ENCODE measurements around the gene GPS1.

The GPS1 gene

GRCh38 chr17:82059272-82060000 is 7.7 kb downstream of the GPS1 start:
- no peak for DNase-seq (ENCODE audit: low read depth)

- no peak for DNase-seq (ENCODE audit: low read depth)
Observed at GRCh38 chr17:82060001-82060380, 8.3 kb downstream of the GPS1 start.

GRCh38 chr17:82060614-82061013 is 8.9 kb downstream of the GPS1 start:
- DNase-seq (ENCODE audit: low read depth) = no peak

- no peak for DNase-seq (ENCODE audit: low read depth)
Observed at GRCh38 chr17:82061047-82061925, 9.6 kb downstream of the GPS1 start.

- no peak for DNase-seq (ENCODE audit: low read depth)
Observed at GRCh38 chr17:82062076-82062983, 10.6 kb downstream of the GPS1 start.

GRCh38 chr17:82062984-82063368 is 11.3 kb downstream of the GPS1 start:
- no peak for DNase-seq (ENCODE audit: low read depth)

GRCh38 chr17:82063424-82064415 is 12.0 kb downstream of the GPS1 start:
- DNase-seq (ENCODE audit: low read depth) = no peak

GRCh38 chr17:82064433-82065192 is 12.9 kb downstream of the GPS1 start:
- DNase-seq (ENCODE audit: low read depth) = no peak

GRCh38 chr17:82065193-82065637 is 13.5 kb downstream of the GPS1 start:
- DNase-seq (ENCODE audit: low read depth) = no peak

- DNase-seq (ENCODE audit: low read depth) = no peak
Observed at GRCh38 chr17:82065638-82066303, 14.1 kb downstream of the GPS1 start, which contains the start of gene DUS1L. Gene DUS1L, minus strand, starts transcription at chr17:82065804. Its CDS starts 745 bp downstream, at chr17:82065059.

GRCh38 chr17:82070611-82071010 is 18.9 kb downstream of the GPS1 start:
- DNase-seq (ENCODE audit: low read depth) = no peak

- no peak for DNase-seq (ENCODE audit: low read depth)
Observed at GRCh38 chr17:82072827-82073226, 21.1 kb downstream of the GPS1 start.

- no peak for DNase-seq (ENCODE audit: low read depth)
Observed at GRCh38 chr17:82073446-82073845, 21.7 kb downstream of the GPS1 start.

- DNase-seq (ENCODE audit: low read depth) = no peak
Observed at GRCh38 chr17:82076018-82076784, 24.5 kb downstream of the GPS1 start.

- no peak for DNase-seq (ENCODE audit: low read depth)
Observed at GRCh38 chr17:82076785-82077591, 25.3 kb downstream of the GPS1 start.

- DNase-seq (ENCODE audit: low read depth) = no peak
Observed at GRCh38 chr17:82077617-82078358, 26.1 kb downstream of the GPS1 start.

- DNase-seq (ENCODE audit: low read depth) = no peak
Observed at GRCh38 chr17:82078433-82078832, 26.7 kb downstream of the GPS1 start.
